HG03521 (cell line): ENCODE results near the gene ITGB7.
"Not testable (repeated sequence)": the region's sequence is repeated elsewhere in the genome, so short reads cannot be mapped to it uniquely, and the experiment has no call there.

Experiments used
- ATAC-seq: cut with Tn5 transposase; IDR thresholded peaks from one replicate; pipeline ENCODE4 v1.9.1; 2021; ENCODE audit warnings: mild to moderate bottlenecking, moderate library complexity; ENCODE audit not compliant: unreplicated experiment

Gene ITGB7

DNA sequence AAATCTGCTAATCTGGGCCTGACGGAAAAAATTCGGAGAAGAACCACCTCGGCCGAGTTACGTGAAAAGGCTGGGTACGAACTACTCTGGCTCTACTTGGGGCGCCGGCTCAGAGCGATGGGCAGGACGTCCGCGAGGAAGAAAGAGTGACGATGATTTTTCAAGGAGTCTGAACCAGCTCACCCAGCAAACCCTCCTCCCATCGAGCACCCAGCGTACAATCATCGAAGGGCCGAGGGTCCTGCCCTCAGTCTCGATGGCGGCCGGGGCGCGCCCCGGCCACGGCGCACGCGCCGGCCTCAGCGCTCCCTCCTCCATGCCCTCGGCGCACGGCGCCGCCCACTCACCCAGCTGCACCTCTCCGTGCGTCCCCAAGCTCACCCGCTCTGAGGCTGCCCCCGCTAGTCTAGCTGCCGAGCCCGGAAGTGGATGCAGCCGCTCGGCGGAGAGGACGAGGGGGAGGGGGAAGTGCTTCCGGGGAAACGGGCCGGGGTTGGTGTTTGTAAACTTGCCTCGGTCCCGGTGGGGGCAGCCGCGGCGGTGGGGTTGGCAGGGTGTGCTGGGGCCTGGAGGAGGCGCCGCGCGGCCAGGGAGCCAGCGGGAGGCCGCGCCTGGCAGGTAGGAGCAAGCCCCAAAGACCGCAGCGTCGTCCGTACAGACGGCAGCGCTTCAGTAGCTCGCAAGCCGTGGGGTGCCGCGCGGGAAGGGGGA lies 26.7 kb downstream of the ITGB7 start, which contains the start of the genes CSAD and ZNF740:
CSAD (minus strand) TSS at position 706 of the 711 bp plus-strand sequence. CDS start 7,455 bp downstream, outside the sequence.
ZNF740 (plus strand) TSS at position 503 of the 711 bp plus-strand sequence. CDS start 1,262 bp downstream, outside the sequence.
- peak; percentile 93 for ATAC-seq

DNA sequence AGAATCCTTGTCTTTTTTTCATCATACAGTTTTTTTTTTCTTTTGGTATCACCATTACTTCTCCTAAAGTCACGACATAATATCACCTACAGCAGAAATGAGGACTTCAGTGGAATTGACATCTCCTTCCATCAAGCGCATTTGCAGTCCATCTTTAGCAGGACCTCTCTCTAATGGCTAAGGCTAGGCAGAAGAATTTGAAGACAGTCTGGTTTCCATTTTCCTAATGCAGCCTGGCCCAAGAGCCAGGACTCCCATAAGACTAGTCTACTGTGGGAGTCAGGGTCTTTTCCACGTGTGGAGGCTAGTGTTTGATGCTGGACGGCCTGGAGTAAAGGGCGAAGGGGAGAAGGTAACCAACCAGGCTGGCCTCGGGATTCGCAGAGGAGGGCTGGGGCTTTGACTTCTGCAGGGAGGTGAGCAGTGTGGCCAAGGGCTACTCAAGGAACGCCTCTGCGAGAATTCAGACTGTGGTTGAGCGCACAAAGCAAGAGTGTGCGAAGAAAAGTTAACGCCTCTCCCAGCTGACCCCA lies 27.3 kb downstream of the ITGB7 start:
- ATAC-seq, result peak; percentile 7

DNA sequence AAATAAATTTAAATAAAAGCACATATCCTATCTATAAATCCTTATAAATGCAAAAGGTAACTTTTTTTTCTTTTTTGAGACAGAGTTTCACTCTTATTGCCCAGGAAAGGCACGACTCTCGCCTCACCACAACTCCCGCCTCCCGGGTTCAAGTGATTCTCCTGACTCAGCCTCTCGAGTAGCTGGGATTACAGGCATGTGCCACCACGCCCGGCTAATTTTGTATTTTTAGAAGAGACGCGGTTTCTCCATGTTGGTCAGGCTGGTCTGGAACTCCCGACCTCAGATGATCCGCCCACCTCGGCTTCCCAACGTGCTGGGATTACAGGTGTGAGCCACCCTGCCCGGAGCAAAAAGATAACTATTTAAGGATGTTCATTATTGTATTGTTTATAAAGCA lies 28.2 kb downstream of the ITGB7 start:
- not testable (repeated sequence) for ATAC-seq

DNA sequence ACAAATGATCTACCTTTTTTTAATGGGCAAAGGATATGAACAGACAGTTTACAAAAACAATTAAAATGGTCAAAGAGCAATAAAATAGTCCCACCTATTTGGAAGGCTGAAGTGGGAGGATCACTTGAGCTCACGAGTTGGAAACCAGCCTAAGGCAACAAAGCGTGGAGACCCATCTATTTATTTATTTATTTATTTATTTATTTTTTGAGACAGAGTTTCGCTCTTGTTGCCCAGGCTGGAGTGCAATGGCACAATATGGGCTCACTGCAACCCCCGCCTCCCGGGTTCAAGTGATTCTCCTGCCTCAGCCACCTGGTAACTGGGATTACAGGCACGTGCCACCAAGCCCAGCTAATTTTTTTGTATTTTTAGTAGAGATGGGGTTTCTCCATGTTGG lies 29.6 kb downstream of the ITGB7 start:
- not testable (repeated sequence) for ATAC-seq

DNA sequence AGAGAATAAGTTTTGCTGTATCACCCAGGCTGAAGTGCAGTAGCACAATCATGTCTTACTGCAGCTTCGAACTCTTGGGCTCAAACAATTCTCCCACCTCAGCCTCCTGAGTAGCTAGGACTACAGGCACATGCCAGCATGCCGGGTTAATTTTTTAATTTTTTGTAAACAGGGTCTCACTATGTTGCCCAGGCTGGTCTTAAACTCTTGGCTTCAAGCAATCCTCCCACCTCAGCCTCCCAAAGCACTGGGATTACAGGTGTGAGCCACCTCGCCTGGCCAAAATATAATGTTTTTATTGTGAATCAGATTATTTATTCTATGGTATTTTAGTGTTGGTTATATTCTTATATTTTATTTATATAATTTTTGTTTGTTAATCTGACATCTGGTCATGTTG lies 30.3 kb downstream of the ITGB7 start:
- no peak for ATAC-seq

DNA sequence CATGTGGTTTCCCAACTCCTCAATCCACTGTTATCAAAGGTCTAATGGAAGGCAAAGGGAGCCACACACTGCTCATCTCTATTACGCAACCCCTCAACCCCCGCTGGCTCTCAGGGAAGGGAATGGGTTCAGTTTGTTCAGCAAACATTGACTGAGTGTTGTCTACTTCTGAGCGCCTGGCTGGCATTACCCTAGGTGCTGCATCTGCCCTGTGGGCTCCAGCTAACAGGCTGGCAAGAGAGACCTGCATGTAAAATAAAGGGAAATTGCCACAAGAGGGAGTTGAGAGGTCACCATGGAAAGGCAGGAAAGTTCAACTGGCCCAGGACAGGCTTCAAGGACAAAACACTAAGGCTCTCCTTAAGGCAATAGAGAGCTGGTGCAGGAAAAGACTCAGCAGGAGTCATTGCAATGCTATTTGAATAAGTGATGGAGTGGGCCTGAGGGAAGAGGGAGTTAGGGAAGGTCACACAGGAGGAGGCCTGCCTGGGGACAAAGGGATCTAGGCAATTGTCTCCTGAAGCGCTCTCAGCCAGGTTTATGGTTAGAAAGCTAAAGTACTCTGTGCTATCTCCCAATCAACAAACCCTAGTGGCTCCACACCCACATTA lies 32.1 kb downstream of the ITGB7 start:
- ATAC-seq, result no peak

DNA sequence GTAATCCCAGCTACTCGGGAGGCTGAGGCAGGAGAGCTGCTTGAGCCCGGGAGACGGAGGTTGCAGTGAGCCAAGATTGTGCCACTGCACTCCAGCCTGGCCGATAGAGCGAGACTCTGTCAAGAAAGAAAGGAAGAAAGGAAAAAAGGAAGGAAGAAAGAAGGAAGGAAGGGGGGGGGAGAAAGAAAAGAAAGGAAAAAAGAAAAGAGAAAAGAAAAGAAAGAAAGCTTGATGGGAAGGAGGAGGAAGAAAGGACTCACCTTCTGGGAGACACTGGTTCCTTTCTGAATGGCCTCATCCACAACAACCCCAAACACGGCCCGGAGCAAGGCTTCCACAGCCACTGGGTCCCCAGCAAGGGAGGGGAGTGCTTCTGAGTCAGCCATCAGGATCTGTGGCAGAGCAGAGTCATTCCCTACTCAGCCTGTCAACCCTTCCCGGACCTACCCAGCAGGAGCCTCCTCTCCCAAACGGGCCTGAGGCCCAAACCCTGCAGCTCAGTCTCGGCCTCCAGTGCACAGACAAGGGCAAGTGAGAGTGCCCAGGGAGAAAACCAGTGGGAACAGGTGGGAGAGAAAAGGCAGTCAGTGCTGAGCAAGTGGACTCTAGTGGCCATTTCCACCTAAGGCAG lies 33.9 kb downstream of the ITGB7 start:
- ATAC-seq, result no peak

DNA sequence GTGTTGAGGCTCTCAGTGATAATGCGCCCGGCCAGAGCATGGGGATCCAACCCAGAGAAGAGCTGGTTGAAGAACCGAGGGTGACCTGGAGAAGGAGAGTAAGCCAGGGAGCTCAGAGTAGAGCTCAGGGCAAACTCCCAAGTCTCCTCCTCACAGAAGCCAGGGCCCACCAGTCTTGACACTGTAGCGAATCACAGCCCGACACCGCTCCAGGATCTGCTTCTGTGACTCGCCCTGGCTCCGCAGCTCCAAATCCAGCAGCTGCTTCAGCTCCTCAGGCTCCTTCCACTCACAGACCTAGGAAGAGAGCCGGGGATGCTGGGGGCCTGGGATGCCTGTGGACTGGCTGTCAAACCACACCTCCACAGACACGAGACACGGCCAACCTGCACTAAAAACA lies 34.7 kb downstream of the ITGB7 start:
- ATAC-seq, result no peak

DNA sequence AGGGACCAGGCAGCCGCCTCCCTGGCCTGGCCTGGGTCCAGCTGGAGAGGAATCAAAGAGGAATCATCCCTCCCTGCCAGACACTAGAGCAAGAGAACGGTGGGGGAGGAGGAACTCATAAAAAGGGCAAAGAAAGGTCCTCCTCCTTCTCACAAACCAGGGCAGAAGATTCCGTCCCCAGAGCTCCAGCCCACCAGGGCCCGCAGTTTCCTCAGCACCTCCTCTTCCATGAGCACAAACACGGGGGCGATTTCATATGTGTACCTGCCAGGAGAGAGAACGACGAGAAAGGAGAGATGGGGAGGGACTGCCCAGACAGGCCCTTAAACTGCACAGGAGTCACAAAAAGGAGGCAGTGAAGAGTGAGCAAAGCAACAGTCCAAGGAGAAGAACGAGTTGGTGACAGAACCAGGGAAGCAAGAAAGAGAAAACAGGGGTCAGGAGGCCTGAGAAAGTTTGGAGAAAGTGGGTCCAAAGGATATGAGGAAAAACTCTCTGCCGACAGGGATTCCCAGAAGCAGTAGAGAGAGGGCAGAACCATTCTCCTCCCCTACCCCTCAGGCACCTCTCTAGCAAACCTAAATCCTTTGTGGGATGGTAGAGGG lies 35.2 kb downstream of the ITGB7 start:
- no peak for ATAC-seq

DNA sequence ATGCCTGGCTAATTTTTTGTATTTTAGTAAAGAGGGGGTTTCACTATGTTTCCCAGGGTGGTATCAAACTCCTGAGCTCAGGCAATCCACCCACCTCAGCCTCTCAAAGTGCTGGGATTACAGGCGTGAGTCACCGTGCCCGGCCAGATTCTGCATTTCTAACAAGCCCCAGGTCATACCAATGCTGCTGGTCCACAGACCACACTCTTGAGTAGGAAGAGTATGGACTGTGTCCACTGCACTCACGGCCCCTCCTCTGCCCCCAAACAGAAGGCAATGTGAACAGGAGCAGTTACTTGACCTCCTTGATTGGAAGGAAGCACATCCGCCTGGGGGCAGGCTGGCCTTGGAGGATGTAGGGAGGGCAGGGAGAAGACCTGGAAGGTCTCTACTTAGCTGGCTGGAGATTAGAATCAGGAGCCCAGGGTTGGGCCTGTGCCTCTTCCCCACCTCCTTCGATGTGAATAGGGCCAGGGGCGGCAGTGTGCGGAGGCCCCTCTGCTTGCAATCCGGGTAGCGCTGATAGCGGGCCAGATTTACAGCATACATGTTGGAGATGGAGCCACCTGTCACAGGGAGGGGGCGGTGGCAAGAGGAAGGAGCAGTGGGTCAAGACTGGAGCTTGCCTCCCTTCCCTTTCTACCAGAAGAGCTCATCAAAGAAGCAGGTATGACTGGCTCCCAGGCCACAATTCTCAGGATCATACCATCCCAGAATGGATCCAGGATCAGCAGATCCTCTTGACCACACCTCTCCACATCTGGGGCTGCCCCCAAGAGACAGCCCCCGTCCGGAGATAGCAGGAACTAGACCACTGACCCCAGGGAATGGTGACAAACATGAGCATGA lies 36.0 kb downstream of the ITGB7 start:
- no peak for ATAC-seq

DNA sequence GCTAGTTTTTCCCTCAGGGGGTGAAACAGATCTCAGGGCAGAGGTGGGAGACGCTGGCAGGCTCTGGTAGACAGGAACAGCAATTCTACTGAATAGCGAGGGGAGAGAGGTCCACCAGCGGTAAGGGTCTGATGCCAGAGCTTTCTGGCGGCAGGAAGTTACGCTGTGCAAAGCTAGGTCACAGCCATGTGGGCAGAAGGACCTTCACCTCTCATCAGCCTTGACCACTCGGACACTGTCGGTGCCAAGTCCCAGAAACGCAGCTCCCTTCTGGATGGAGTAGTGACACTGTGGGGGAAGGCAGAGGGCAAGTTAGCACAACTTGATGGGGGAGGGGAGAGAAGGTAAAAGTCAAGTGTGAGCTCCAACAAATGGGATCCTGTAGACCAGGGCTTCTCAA lies 36.8 kb downstream of the ITGB7 start:
- ATAC-seq, result no peak

DNA sequence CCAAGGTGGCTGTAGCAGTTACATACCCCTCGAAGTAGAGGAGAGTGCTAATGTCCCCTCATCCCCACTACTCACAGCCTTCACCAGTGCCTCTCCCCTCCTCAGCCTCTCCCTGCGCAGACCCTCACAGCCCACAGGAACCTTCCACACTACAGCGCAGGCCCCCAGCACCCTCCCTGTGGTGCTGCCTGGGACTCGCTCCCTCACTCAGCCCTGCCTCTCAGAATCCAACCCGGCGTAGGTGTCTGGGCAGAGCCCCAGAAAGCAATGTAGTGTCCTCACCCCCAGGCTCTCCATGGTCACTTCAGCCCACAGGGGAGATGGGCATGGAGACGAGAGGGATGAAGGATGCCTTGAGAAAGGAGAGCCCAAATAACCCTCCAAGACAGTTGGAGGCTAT lies 37.4 kb downstream of the ITGB7 start:
- no peak for ATAC-seq

DNA sequence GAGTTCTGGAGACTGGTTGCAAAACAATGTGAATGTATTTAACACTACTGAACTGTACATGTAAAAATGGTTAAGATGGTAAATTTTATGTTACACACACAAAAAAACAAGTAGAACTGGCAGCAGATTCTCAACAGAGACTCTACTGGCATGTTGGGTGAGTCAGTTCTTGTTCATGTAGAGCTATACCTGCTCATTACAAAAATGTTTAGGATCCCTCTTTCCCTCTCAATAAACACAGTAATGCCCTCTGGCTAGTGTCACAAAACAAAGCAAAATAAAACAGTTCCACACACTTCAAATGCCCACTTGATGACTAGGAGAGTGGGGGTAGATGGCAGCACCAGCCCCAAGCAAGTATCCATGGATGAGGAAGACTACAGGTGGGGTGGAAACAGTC lies 40.2 kb downstream of the ITGB7 start:
- ATAC-seq, result no peak

DNA sequence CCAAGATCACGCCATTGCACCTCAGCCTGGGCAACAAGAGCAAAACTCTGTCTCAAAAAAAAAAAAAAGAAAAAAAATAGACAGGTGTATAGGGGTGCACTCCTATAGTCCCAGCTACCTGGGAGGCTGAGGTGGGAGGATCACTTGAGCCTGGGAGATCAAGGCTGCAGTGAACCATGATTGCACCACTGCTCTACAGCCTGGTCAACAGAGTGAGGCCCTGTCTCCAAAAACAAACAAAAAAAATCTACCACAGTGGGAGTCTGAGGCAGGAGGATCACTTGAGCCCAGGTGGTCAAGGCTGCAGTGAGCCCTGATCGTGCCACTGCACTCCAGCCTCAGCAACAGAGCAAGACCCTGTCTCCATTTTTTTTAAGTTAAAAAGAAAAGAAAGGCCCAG lies 44.0 kb downstream of the ITGB7 start:
- not testable (repeated sequence) for ATAC-seq

DNA sequence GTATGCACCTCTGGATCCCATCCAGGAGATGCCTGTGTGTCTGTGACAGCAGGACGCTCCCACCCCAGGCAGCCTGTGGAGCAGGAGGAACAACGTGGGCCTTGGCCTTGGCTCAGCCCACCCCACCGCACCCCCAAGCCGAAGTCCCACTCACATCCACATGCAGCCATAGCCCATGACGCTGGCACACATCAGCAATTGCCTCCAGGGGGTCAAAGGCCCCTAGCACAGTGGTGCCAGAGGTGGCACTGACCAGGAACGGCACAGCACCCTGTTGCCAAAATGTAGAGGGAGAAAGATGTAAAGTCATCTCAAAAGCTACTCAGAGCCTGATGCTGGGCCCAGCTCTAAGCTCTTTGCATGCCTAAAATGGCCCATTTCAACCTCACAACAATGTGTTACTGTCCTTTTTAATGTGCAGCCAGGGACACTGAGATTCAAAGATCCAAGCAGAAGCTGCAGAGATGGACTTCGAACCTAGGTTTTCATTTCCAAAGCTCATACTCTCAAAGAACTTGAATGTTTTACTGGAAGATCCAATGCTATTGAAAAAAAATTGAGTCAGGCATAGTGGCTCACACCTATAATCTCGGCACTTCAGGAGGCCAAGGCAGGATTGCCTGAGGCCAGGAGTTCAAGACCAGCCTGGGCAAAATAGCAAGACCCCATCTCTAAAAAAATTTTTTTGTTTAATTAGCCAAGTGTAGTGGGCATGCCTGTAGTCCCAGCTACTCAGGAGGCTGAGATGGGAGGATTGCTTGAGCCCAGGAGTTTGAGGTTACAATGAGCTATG lies 45.7 kb downstream of the ITGB7 start:
- ATAC-seq, result no peak

DNA sequence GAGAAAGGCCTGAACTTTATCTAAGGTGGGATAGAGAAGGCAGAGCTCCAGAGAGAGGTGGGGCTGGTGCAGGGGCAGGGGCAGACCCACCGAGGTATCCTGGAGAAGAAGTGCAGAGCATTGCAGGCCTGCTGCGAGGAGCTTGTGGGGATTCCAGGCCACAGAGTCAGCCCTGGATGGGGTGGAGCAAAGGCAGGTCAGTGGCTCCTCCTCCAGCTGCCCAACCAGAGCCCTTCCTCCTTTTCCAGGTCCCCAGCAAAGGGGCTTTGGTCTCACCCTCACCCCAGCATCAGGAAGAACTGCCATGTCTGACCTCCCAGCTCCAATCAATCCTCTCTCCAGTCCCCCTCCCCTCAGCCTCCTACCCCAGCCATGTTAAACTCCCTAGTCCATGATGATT lies 46.4 kb downstream of the ITGB7 start:
- no peak for ATAC-seq

DNA sequence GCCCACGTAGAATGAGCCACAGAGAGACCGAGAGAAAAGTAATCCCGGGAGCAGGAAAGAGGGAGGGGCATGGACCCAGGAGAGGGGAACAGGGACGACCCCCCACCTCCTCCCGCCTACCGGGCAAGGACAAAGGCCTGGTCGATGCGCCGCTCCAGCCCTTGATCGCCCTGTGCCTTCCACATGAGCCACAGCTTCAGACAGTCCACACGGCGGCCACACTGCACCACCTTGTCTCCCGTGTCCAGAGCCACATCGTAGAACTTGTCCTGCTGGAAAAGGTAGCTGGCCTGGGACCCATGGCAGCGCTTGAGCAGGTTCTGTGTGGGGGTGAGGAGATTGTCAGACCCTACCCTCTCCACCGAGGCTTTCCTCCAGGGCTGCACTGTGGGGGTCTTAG lies 47.1 kb downstream of the ITGB7 start:
- no peak for ATAC-seq

DNA sequence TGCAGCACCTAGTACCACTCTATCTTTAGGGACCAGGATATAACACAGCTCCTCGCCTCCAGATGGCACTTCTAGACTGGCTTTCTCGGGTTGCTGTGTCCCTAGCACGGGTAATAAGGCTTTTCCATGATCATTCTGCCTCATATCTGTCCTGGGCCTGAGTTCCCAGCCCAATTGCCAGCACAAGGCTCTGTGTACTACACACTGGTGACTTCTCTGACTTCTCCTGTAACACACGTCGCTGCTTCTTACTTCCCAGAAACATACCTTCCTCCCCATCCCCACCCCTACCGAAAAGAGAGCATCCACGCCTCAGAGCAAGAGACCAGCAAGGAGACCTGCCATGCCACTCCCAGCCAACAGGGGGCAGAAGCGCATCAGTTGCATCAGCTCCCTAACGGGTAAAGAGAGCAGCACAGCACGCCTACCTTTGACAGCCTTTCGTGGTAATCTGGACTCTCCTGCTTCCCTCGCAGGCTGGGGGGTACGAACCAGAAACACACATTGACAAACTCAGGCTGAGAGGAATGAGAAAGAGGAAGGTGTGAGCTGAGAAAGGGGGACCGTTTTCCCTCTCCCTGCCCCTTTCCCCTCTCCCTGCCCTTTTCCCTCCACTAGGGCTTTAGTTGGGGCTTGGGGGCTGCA lies 47.7 kb downstream of the ITGB7 start:
- peak; percentile 78 for ATAC-seq

DNA sequence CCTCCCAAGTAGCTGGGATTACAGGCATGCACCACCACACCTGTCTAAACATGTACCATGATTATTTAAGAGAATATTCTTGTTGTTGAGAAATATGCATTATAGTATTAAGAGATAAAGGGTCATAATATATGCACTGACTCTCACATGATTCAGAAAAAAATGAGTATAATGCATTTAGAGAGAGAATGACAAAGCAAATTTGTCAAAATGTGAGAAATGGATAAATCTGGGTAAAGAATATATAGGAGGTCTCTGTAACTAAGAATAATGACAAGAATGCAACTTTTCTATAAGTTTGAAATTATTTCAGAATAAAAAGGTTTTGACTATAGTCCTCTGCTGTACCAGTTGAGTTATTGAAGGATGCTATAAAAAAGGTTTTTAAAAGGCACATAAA lies 54.7 kb downstream of the ITGB7 start:
- no peak for ATAC-seq
